Activated CD8-positive, alpha-beta memory T cell treated with anti-CD3 and anti-CD28 coated beads for 4 hours (primary cell): ENCODE data around the gene AKR7A3.
"Not testable (repeated sequence)": the region's sequence is repeated elsewhere in the genome, so short reads cannot be mapped to it uniquely, and the experiment has no call there.

Source experiments
- DNase-seq, 2 donors: peaks; one replicate each; pipeline ENCODE4 v3.0.0-alpha.2; 2020; ENCODE audit warnings: low read depth in 2 of 2

Gene AKR7A3

DNA sequence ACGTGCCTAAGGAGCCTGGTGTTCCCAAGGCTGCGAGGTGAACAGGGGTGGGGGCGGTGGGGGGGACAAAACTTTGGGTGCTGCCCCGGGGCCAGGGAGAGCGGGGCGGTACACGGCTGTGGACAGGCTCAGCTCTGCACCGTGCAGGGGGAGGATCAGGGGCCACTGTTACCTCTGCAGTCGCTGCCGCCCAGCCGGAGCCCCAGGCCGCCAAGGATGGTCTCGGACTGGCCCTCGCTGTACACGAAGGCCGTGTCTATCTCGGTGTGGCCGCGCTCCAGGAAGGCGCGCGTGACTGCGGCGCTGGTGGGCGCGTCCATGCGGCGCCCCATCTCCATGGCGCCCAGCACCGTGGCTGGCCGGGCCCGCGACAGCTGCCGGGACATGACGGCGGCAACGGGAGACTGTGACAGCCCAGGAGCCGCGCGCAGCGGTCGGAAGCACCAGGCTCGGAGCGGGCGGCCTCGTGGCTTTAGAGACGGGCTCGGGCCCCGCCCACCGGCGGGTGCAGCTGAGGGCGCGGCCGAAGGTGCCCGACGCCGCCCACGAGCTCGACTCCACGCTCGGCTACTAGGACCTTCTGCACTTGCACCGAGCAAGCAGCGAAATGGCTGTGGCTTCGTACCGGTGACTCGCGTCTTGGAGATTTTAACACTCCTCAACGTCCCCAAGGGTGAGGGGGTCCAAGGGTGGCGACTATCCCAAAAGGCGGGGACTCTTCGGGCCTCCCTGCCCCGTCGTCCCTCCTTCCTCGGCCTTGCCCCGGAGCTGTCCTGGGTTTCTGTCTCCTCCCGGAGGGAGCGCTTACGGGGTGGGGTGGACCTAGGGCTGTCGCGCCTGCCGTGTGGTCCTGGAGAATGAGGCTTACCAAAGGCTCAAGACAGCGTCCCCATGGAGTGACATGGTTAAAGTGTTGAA is at the start of gene AKR7A3:
TSS of gene AKR7A3 (minus strand) at position 447 of the 918 bp plus-strand sequence. CDS start at position 386, 61 bp downstream.
- DNase-seq: not testable (repeated sequence)

DNA sequence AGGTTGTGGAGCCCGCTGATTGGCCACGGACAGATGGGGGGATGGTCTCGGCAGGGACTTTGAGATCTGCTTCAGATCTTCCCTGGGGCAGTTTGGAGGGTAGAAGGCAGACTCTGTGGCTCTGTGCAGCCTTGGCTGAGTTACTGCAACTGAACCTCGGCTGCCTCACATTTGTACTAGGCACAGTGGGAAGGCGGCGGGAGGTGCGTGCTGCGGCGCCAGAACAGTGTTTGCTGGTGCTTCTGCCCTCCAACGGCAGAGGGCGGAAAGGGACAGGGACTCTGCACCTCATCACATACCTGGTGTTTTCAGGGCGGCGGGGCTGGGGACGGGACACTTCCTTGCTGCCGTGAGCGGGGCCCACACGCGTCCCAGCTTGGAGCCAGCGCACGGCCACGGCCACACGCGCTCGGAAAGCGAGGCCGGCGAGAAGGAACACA is 49.8 kb upstream of the AKR7A3 start:
- DNase-seq: no peak

DNA sequence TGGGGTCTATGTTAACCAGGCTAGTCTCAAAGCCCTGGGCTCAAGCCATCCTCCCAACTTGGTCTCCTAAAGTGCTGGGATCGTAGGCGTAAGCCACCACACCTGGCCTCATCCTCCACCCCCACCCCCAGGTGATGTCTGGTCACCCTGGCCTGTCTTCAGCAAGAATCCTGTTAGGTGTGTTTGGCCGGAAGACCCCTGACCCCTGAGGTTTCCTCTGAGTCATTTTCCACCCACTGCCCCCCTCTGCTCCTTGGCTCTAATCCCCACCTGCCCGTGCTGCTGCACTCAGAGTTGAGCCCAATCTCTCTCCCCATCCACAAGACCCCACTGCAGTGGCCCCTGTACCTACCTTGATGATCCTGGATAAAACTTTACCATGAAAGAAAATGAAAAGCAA is 48.7 kb upstream of the AKR7A3 start:
- no peak for DNase-seq

DNA sequence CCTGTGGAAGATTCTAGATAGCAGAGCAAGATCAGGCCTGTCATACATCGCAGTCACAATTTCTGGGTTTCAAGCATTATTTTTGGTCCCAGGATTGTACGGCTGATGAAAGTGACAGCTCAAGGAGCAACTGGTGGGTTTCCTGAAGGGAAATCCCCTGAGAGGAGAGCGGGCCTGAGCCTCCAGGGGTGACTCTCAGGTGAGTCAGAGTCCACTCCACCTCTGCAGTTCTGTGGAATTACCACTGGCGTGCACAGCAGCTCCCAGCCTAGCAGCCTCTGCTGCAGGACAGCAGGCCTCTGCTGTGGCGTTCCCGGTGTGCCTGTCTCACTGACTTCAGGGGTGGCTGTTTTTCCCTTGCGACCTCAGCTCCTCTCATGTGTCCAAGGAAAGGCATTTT is 48.0 kb upstream of the AKR7A3 start:
- no peak for DNase-seq

- no peak for DNase-seq
Observed at GRCh38 chr1:19333587-19334354, 45.2 kb upstream of the AKR7A3 start.

GRCh38 chr1:19332832-19333231 is 44.3 kb upstream of the AKR7A3 start:
- no peak for DNase-seq

DNA sequence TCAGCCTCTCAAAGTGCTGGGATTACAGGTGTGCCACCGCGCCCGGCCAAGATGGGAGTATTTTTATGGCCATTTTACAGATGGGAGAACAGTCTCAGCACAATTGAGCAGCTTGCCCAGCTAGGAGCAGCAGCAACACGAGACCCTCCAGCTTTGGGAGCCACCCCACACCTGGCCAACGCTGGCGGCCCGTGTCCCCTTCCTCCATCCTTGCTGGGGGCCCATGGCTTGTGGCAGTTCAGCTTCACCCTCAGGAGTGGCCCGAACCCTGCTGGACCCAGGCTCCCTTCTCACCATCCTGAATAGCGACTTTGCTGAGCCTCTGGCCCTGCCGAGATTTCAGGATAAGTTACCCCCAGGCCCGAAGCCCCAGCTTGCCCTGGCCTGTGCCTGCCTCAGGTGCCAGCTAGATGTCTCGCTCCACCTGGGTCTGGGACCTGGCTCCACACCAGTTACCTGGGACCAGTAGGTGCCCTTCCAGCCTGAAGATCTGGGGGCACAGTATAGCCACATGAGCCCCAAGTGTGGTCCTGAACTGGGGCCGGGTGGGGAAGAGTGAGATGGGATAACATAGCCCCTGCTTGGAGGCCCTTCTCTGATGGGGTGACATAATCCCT is 42.8 kb upstream of the AKR7A3 start:
- DNase-seq: no peak

DNA sequence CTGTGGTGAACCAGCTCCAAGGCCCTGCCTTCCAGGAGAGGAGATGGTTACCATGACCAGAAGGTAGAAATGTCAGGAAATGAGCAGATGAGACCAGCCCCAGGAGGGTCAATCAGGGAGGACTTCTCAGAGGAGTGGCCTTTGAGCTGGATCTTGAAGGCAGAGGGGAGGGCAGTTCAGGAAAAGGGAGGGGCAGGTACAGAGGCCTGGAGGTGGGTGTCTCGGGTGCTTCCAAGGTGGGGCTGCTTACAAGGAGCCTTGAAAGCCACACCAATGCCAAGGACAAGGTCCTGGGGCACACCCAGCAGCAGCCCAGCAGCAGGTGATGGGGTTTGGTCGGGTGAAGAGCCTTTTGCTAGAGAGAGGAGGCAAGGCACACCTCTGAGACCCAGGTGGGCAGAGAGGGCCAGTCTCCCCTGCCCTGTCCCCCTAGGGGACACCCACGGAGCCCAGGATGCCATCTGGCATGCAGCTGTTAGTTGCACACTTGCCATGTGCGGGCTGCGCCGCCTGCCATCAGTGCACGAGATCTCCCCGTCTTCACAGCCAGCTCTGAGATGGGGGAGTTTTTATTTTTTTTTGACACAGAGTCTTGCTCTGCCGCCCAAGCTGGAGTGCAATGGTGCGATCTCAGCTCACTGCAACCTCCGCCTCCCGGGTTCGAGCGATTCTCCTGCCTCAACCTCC is 42.0 kb upstream of the AKR7A3 start:
- no peak for DNase-seq

- DNase-seq: no peak
Observed at GRCh38 chr1:19329611-19330010, 41.0 kb upstream of the AKR7A3 start.

DNA sequence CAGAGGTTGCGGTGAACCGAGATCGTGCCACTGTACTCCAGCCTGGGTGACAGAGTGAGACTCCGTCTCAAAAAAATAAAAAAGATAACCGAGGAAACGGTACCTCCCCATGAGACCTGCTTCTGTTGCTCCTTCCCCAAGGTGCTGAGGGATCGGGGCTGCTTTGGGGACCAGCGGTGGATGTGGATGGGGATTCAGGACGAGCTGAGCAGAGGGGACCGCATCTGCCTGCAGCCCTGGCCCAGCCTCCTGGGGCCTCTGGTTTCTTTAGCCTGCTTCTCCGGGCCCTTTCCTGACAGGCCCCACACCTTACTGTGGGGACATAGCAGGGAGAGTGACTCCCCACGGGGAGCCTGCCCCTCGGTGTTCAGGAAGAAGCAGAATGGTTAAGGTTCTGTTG is 40.6 kb upstream of the AKR7A3 start:
- no peak for DNase-seq

DNA sequence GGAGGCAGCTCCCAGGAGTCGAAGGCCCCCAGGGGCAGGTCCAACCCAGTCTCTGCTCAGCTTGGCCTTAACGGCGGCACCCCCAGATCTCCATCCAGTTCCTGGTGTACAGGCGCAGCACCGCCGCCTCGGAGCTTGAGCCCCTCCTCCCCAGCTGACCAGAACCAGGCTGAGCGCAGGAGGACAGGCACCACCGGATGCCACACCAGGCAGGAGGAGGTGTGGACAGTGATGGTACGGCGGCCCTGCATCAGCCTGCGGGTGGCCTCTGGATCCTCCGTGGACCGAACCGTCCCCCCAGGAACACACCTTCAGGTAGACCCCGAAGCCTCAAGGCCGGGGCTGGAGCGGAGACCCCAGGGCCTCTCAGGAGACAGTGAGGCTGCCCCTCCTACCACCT is 39.9 kb upstream of the AKR7A3 start:
- no peak for DNase-seq

GRCh38 chr1:19327736-19328135 is 39.2 kb upstream of the AKR7A3 start:
- no peak for DNase-seq

DNA sequence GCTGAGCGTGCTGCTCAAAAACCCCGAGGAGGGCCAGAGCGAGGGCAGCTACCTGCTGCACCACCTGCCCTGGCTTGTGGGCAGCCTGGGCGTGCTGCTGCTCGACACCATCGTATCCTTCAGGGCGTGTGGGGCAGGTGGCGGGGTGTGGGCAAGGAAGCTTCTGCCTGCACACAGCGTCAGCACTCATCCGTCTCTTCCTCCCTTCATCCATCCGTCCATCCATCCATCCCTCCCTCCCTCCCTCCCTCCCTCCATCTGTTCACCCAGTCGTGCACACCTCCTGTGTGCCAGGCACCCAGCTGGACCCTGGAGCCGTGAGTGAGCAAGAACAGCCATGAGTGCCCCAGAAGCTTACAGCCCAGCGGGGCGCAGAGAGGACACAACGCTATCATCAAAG is 38.7 kb upstream of the AKR7A3 start:
- no peak for DNase-seq

DNA sequence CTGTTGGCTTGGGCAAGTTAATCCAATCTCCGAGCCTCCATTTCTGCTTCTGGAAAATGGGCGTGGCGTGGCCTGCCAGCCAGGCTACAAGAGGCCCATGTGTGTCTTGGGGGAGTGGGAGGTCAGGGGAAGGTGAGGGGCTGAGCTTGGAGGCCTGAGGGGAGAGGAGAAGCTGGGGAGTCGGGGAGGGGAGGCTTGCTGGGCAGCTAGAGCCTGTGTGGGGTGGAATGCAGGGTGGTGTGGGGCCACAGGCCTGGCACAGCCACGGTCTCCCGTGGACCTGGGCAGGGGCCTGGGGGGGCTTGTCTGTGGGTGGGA is 38.1 kb upstream of the AKR7A3 start:
- no peak for DNase-seq

GRCh38 chr1:19325958-19326747 is 37.6 kb upstream of the AKR7A3 start:
- no peak for DNase-seq

GRCh38 chr1:19325368-19325957 is 36.9 kb upstream of the AKR7A3 start:
- no peak for DNase-seq

DNA sequence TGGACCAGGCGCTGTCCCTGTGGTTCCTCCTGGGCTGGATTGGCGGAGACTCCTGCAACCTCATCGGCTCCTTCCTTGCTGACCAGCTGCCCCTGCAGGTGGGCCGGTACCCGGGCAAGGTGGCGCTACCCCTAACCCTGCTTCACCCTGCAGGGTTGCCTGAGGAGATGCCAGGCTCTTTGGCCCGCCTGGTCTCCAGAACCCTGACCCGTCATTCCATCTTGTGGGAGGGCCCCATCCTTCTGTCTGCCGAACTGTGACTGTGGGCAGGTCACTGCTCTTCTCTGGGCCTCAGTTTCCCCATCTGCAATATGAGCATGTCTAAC is 36.1 kb upstream of the AKR7A3 start:
- DNase-seq: no peak

DNA sequence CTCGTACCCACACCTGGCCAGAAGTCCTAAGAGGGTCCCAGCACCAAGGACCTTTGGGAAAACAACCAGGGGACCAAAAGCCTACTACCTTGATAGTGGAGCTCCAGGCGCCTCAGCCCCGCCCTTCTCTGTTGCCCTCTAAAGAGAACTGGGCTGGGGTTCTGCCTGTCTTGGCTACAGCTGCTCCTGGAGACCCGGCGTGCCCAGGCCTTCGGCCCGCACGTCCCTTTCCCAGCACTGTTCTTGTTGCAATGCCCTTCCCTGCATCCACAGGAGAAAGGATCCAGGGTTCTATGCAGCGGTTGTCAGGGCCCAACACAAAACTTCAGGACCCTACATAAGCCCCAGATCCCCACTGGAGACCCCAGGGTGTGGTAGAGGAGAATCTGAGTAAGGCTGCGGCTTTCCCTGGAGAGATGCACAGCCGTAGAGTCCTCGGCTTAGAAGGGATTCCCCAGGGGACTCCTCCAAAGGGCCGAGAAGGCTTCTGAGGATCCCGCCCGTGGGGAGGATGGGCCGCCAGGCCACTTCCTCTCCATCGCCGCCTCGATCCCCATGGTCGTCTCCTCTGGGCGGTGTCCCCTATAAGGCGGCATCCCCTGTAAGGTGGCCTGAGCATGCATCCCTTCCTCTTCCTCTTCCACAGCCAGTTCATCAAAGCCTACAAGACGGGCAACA is 35.6 kb upstream of the AKR7A3 start:
- DNase-seq: no peak

GRCh38 chr1:19322481-19322880 is 33.9 kb upstream of the AKR7A3 start:
- no peak for DNase-seq

GRCh38 chr1:19321071-19321470 is 32.5 kb upstream of the AKR7A3 start:
- no peak for DNase-seq
